Astrocyte of the cerebellum (primary cell): ENCODE results near the gene EVPL.

Source experiments
- DNase-seq: peaks from one replicate; pipeline ENCODE4 v3.0.0-alpha.2; 2011; ENCODE audit warnings: low read depth
- H3K4me3 ChIP-seq: 2 replicates; pipeline ENCODE4 v1.5.1; 2011; ENCODE audit warnings: mild to moderate bottlenecking, low read depth, low read length, moderate library complexity
- in situ Hi-C: cut with HindIII; loops from 2 replicates; pipeline ENCODE4 v1.10.0; 2017; ENCODE audit warnings: low sequenced_read_pairs
- TF ChIP-seq, protein P1 (sequence below): IDR thresholded peaks from 2 replicates; pipeline ENCODE4 v1.5.1; 2012; ENCODE audit warnings: low read length, low read depth, moderate library complexity, mild to moderate bottlenecking; ENCODE audit errors: missing control alignments

The EVPL gene

DNA sequence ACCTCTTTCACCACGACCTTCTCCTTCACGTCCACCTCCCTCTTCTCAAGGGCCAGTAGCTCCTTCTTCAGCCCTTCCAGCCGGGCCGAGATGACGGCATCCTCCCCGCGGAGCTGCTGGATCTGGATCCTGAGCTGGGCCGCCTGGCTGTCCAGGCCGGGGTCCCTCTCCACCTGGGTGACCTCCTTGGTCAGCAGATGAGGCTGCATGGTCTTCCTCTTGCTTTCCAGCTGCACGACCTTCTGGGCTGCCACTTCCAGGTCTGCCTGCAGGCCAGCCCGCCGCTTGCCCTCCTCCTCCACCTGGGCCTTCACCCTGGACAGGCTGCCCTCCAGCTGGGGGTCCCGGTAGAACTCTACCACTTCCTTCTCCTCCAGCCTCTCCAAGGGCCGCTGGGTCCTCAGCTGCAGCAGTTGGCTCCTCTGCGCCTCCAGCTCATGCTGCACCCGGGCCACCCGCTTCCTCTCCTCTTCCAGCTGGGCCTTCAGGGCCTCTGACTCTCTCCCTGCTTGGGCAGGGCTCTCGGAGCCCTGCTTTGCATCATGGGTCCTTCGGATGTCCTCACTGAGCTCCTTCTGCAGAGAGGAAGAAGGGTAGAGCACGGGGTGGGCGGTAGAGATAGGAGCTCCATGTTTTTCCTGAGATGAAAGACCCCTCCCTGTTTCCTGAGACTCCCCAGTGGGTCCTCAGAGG lies 17.0 kb downstream of the EVPL start:
- in situ Hi-C loops: no loop called here
- H3K4me3 ChIP-seq: no peak overlapping the region
- no peak for DNase-seq
- TF ChIP-seq, protein P1, sequence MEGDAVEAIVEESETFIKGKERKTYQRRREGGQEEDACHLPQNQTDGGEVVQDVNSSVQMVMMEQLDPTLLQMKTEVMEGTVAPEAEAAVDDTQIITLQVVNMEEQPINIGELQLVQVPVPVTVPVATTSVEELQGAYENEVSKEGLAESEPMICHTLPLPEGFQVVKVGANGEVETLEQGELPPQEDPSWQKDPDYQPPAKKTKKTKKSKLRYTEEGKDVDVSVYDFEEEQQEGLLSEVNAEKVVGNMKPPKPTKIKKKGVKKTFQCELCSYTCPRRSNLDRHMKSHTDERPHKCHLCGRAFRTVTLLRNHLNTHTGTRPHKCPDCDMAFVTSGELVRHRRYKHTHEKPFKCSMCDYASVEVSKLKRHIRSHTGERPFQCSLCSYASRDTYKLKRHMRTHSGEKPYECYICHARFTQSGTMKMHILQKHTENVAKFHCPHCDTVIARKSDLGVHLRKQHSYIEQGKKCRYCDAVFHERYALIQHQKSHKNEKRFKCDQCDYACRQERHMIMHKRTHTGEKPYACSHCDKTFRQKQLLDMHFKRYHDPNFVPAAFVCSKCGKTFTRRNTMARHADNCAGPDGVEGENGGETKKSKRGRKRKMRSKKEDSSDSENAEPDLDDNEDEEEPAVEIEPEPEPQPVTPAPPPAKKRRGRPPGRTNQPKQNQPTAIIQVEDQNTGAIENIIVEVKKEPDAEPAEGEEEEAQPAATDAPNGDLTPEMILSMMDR: no peak

GRCh38 chr17:76009447-76009846 lies 17.7 kb downstream of the EVPL start:
- no peak for DNase-seq
- in situ Hi-C loops: no loop called here
- H3K4me3 ChIP-seq: no peak overlapping the region
- TF ChIP-seq, protein P1: no peak

DNA sequence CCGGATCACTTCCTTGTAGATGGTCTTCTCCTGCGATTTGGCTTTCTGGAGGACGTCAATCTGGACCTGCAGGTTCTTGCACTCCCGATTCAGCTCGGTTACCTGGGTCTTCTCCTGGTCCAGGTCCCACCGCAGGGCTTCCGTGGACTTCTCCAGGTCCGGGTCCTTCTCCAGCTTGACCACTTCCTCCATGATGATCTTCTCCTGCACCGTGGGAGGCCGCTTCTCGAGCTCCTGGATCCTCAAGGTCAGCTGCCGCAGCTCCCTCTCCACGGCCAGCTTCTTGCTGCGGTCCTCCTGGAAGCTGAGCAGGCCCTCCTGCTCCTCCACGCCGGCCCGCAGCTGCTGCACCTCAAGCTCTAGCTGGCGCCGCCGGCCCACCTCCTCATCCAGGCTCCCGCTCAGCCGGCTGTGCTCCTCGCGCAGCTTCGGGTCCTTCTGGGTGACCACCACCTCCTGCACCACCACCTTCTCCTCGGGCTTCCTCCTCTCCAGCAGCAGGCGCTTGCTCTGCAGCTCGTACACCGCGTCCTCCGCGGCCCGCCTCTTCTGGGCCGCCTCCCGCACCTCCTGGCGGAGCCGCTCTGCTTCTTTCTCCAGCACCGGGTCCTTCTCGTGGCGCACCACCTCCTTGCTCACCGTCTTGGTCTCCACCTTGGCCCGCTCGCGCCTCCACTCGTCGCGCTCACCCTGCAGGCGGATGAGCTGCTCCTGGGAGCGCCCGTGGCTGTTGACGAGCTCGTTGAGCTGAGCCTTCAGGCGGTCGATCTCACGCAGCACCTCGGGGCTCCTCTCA lies 18.3 kb downstream of the EVPL start:
- H3K4me3 ChIP-seq: no peak overlapping the region
- DNase-seq: no peak
- in situ Hi-C loops: no loop called here
- TF ChIP-seq, protein P1: no peak

DNA sequence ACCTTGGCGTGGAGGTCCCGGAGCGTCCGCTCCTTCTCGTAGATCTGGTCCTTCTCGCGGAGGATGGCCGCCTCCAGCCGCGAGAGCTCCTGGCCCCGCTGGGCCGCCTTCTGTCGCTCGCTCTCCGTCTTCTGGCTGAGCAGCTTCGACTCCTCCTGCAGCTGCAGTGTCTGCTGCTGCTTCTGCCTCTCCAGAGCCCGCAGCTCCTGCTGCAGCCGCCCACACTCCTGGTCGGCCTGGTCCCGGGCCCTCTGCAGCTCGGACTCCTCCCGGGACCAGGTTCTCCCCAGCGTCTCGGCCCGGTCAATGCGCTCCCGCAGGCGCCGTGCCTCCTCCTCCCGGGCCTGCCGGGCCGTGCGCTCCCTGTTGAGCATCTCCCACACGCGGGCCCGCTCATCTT lies 18.9 kb downstream of the EVPL start:
- TF ChIP-seq, protein P1: no peak
- in situ Hi-C loops: no loop called here
- DNase-seq: no peak
- H3K4me3 ChIP-seq: no peak overlapping the region

- no peak for DNase-seq
- in situ Hi-C loops: no loop called here
- TF ChIP-seq, protein P1: no peak
- H3K4me3 ChIP-seq: no peak overlapping the region
Measured at GRCh38 chr17:76007850-76008165, 19.3 kb downstream of the EVPL start.

DNA sequence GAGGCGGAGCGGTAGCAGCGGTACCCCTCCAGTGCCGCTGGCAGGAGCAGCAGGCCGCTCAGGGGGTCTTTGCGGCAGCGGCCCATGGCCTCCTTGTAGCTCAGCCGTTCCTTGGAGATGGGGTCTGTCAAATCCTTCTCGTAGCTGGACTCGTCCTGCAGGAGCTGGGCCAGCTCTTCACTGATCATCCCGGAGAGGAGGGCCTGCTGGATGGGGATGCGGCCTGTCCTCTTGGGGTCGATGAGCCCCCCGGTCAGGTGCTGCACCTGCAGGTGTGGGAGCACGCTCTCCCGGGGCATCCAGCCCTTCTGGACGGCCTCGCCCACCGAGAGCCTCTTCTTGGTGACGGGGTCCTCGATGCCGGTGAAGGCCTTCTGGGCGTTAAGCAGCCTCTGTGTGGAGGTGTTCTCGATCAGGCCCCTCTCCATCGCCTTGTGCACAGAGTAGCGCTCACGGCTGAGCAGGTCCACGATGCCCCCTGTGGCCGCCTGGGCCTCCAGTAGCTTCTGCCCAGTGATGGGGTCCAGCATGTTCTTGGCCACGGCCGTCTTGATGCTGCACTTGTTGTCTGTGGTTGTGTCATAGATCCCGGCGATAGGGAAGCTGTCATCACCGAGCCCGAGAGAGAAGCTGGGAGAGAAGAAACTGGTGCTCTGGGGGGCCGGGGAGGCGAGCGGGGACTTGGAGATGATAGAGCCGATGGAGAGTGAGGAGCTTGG lies 19.8 kb downstream of the EVPL start:
- no peak for DNase-seq
- in situ Hi-C loops: no loop called here
- no peak overlapping the region for H3K4me3 ChIP-seq
- TF ChIP-seq, protein P1: no peak
